Measurements from ENCODE around the gene RIPK3. TPM values are rescaled to one million over a fixed set of nuclear protein-coding genes. Genes with fewer than 3 reads are reported as not detected.
"Not testable (repeated sequence)": the region's sequence is repeated elsewhere in the genome, so short reads cannot be mapped to it uniquely, and the experiment has no call there.

The RIPK3 gene
- total RNA-seq, 1 experiment from 2014 or later, result not detected

- DNase-seq (ENCODE audit: low read depth), result no peak
These were observed 30.3 kb upstream of the RIPK3 start for GRCh38 chr14:24369907-24370687.

GRCh38 chr14:24369463-24369862 lies 29.7 kb upstream of the RIPK3 start:
- no peak for DNase-seq (ENCODE audit: low read depth)

DNA sequence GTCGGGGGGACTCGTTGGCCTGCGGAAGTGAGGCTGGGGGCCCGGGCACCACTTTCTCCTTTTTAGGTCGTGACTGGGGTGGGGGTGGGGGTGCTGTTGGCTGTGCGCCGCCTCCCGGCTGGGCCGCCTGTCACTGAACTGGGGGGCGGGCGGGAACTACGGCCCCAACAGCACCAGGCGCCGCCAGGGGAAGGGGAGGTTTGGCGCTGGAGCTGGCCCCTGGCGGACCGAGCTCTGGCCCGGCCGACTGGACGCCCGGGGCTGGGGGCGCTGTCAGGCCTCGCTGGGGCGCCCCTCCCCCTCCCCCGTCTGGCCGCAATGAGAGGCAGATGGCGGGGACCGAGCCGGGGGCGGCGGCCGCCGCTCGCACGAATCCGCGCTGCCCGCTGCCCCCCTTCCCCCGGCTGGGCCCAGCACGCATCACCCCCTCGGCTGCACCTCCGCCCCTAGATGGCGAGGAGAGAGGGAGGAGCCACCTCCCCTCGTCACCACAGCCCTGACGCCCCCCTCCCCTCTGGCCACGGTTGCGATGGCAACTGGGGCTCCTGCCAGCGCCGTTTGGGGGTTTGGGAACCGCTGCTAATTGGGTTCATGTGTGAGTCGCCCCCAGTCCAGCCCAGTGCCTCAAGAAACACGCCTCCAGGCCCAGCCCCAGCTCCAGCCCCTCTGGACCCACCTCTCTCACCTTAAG lies 28.9 kb upstream of the RIPK3 start:
- DNase-seq (ENCODE audit: low read depth), result peak; percentile 31

- DNase-seq (ENCODE audit: low read depth), result no peak
These were observed 28.4 kb upstream of the RIPK3 start for GRCh38 chr14:24368212-24368561.

DNA sequence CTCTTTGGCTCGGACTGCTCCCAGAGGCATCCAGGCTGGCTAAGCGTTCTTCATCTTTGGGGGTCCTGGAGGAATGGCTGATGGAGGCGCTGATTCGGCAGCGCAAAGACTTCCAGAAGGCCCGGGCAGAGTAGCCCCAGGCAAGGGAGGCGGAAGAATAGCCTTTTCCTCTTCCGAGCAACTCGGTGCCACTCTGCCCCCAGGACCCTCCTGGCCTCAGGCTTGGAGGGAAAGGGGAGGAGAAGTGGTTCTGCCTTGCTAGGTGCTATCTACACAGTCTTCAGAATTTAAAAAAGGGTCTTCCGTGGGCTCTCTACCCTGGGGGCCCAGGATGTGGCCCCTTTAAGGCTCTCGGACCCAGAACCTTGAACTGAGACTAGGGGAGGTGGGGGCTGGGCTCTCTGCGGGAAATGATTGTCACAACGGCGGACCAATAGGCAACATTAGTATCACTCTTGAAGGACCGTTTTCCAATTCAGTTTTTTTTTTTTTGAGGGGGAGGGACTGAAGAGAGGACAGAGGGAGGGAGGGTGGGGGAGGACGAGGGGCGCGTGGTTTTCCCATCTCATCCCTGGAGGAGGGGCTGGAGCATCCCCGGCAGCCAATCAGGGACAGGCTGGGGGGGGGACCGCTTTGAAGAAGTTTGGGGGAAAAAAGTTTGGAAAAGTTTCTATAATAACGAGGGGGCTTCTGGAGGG lies 27.9 kb upstream of the RIPK3 start, which contains the start of gene NFATC4:
TSS of gene NFATC4 (plus strand) at position 671 of the 698 bp plus-strand sequence. CDS start 157 bp downstream, outside the sequence.
- peak; percentile 91 for DNase-seq (ENCODE audit: low read depth)

DNA sequence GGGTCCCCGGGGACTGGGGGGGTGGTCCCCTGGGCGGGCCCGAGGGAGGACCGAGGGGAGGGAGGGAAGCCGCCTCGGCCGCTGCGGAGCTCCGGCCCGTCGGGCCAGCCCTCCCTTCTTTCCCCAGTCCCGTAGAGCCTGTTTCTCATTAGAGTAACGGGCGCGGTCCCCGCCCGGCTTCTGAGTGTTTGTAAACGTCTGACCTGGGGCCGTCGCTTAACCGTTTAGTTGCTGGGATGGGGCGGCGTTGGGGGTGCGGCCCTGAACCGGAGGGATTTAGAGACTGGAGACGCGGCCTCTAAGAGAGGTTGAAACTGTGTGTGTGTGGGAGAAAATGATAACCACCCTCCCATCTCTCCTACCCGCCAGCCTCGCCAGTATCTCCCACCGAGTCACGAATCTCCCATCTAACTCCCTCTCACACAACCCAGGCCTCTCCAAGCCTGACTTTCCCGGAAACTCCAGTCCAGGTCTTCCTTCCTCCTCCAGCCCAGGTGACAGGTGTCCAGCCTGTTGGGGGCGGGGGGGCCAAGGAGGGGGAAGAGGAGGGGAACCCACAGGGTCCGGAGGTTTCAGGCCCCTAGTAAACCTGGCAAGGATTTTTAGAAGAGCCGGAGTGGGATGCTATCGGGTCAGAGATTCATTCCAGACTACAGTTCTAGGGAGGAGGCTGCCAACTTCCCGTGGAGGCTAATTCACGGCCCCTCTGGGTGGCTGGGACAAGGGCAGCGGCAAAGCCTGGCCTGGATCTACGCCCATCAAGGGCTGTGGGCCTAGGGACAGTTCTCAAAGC lies 27.1 kb upstream of the RIPK3 start:
- DNase-seq (ENCODE audit: low read depth), result peak; percentile 89

DNA sequence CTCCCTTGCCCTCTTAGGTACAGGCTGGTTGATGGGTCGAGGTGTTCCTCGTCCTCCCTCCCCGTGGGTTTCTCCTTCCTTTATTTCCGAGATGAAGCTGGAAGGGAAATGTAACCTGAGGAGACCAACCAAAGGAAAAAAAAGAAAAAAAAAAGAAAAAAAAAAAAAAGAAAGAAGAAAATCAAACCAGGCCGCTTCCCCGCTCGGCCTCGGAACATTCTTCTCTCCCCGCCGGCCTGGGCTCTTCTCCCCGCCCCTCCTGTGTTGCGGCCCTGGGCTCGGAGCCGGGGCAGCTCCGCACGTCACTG lies 26.6 kb upstream of the RIPK3 start:
- no peak for DNase-seq (ENCODE audit: low read depth)

- peak; percentile 83 for DNase-seq (ENCODE audit: low read depth)
These were observed 26.0 kb upstream of the RIPK3 start for GRCh38 chr14:24365600-24366412.

DNA sequence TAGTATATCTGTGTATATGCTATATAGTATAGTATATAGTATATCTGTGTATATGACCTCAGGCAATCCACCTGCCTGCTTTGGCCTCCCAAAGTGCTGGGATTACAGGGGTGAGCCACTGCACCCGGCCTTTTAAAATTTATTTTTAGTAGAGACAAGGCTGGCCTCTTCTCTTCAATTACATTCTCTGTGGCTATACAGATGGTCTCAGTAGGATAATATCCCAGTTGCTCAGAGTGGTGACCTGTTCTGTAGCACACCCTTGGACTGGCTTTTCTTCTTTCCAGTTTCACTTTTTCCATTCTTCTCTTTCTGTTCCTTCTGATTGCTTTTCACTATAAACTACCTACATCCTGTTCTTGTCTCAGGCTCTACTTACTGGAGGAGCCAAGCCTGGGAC lies 25.1 kb upstream of the RIPK3 start:
- DNase-seq (ENCODE audit: low read depth), result no peak

DNA sequence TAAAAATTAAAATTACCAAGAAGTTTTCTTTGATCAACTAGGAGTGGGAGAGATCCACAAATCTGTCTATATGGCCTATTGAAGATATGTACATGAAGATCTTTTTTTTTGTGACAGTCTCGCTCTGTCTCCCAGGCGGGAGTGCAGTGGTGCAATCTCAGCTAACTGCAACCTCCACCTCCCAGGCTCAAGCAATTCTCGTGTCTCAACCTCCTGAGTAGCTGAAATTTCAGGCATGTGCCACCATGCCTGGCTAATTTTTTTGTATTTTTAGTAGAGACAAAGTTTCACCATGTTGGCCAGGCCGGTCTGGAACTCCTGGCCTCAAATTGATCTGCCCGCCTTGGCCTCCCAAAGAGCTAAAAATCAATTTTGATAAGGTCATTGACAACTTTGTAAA lies 23.6 kb upstream of the RIPK3 start:
- DNase-seq (ENCODE audit: low read depth), result no peak

GRCh38 chr14:24362241-24362960 lies 22.6 kb upstream of the RIPK3 start:
- DNase-seq (ENCODE audit: low read depth), result no peak

DNA sequence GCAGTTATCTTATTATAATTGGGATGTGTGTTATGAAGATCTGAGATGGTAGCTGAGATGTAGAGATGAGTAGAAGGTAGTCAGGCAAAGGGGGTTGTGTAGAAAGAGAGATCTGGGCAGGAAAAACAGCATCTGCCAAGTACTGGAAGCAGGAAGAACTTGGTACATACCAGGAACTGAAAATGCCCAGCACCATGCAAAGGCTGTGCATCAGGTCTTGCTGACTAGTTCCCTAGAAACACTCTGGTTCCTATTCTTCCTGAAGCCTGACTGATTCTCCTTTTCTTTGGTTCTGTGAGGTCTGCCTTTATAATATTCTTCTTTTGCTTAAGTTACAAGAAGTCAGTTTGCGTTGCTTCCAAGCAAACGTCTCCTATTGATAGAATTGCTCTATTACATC lies 21.5 kb upstream of the RIPK3 start:
- DNase-seq (ENCODE audit: low read depth), result no peak

GRCh38 chr14:24360281-24360680 lies 20.5 kb upstream of the RIPK3 start:
- no peak for DNase-seq (ENCODE audit: low read depth)

DNA sequence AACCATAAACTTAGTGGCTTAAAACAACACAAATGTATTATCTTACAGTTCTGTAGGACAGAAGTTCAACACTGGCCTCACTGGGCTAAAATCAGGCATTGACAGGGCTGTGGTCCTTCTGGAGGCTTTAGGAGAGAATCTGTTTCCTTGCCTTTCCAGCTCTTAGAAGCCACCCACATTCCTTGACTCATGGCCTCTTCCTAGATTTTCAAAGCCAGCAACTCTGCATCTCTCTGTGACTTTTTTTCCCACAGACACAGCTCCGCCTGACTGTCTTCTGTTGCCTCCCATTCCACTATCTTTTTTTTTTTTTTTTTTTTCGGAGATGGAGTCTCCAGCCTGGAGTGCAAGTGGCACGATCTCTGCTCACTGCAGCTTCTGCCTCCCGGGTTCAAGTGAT lies 16.4 kb upstream of the RIPK3 start:
- DNase-seq (ENCODE audit: low read depth), result no peak

- no peak for DNase-seq (ENCODE audit: low read depth)
These were observed 15.2 kb upstream of the RIPK3 start for GRCh38 chr14:24355009-24355408.

DNA sequence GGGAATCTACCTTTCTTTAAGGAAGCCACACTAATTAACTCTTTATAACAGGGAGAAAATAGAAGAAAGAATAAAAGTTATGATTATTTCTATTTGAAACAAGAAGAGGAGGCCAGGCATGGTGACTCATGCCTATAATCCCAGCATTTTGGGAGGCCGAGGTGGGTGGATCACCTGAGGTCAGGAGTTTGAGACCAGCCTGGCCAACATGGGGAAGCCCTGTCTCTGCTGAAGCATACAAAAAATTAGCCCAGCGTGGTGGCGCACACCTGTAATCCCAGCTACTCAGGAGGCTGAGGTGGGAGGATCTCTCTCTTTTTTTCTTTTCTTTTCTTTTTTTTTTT lies 14.7 kb upstream of the RIPK3 start:
- DNase-seq (ENCODE audit: low read depth), result not testable (repeated sequence)

DNA sequence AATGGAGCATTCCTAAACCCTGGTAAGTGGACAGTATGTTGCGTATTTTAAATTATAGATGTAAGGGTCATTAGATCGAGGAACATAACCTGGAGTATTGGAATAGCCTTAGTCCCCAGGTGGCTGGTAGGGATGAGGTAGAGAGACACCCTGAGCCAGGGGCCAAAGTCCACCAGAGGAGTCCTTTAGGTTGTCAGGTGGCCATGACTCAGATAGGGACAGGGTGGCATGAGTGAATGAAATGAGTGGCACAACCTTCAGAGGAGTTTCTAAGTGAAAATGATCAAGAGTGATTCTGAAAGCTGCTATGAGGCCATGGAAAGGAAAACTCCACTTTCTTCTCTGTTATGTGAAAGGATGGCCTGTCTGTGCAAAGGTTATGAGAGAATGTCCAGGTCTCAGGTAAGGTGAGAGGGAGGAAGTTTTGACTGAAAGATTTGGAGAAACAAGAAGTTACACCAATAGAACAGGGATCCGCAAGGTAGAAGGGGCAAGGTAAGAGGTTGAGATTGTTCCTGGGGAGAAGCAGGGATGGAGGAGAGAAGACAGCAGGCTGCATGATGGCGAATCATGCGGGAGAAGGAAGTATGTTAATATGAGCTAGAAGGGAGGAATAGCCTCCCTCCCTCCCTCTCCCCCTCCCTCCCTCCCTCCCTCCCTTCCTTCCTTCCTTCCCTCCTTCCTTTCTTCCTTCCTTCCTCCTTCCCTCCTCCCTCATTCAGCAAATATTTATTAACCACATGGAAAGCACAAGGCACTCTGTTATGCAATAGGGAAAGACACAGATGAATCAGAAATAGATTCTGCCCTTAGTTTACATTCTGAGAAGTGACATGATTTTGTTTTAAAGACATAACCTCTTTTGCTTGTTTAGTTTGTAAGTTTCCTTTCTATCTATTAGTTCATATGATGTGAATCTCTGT lies 14.0 kb upstream of the RIPK3 start:
- peak; percentile 47 for DNase-seq (ENCODE audit: low read depth)

DNA sequence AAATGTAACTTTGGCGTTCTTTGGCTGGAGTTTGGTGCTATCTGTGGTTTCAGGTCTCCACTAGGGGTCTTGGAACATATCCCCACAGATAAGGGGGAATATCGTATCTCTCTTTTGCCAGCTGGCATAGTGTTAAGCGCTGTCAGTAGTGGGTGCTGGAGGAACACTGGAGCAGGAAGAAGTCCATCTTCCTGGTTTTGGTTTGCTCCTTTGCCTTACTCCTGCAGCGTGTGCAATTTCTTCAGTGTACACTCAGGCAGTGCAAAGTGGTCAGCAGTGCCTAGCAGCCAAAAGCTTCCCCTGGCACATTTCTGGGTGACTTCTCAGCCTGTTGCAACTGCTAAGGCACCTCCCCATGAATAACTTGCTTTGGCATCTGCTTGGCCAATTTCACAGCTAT lies 11.7 kb upstream of the RIPK3 start:
- DNase-seq (ENCODE audit: low read depth), result peak; percentile 50

DNA sequence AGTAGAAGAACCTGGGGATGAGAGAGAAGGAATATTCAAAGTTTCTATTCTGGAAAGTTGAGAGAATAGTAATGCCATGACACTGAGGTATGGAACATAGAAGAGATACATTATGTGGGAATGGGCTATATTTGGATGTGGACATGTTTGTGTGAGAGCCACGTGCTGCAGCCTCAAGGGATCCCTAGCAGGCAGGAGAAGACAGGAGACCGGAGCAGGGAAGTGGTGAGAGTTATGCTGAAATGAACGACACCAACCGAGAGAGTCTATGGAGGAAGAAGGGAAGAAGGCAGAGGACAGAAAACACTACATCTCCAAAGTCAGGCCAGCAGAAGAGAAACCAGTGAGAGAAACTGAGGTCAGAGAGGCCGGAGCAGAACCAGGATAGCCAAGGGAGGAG lies 10.0 kb upstream of the RIPK3 start:
- DNase-seq (ENCODE audit: low read depth), result no peak
